Measurements from ENCODE around the gene CFAP97D2.
"Not testable (repeated sequence)": the region's sequence is repeated elsewhere in the genome, so short reads cannot be mapped to it uniquely, and the experiment has no call there.

The CFAP97D2 gene

DNA sequence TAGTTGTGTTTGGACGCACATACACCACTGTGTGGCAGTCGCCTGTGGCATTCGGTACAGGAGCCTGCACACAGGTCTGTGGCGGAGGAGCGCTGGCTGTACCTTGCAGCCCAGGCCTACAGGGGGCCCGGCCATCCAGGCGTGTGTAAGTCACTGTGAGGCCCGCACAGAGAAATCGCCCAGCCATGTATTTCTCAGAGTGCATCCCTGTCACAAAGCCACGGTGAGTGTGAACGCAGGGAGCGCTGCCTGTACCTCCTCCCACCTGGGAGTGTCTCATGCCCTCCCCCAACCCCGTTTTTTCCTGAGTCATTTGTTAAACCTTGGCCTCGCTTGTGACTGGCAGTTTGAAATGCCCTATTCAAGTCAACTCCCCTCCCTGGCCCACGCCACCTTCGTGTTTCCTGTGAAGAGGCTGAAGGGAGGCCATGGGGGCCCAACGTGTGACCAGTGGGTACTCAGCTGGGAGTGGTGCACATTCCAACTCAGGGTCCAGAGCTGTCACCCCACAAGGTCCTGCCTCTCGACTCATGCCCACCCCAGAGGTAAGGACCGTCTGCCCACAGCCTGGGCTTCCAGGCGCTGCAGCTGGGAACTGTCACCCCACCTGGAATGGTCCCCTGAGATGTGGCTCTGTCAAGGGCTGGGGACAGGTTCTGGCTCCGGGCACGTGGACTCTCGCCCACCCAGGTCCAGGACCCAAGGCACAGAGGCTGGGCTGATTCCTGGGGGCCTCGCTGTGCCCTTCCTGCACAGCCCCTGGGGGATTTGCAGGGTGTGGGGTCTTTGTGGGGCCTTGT, 35.1 kb upstream of the CFAP97D2 start:
- DNase-seq (ENCODE audit: low read depth in 2 of 2), result no peak

DNA sequence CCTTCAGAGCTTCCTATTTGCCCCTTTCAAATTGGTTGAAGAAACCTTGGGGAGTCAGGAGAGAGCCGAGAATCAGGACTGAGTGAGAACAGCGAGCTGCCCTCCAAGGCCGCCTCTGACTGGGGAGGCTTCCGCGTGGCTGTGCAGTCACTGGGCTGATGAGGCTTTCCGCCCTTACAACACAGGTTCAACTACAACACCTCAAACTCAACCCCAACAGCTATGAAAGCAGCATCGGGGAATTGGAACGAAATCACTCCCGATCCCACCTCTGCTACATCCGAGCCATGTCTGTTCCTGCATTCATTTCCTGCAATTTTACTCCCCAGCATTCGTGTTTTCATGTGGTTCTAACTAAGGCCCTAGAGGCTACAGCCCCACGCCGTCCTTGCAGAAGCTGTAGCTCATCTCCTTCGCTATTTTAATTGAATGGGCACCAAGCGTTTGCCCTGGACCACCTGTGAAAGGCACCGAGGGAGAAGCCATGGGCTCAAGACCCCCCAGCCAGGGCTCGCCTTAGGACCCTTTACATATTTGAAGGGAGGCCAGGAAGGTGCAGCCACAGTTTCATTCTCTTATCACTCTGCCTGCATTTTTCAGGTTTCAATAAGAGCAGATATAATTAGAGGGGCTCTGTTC, 34.3 kb upstream of the CFAP97D2 start:
- no peak for DNase-seq (ENCODE audit: low read depth in 2 of 2)

DNA sequence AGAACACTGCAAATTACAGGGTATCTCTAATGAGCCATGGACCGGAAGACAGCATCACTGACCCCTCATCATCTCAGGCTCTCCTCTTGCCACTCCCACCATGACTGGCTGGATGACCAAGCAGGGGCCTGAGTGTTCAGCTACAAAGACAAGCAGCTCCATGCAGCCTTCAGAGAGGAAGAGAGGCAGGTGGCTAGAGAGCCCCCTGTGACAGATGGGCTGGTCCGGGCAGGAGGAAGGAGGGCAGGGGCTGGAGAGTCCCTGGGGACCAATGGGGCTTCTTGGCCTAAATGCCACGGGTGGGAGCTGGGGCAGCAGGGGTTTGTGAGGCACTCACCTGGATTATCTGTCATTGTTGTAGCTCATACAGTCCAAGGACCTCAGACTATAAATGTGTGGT, 33.8 kb upstream of the CFAP97D2 start:
- no peak for DNase-seq (ENCODE audit: low read depth in 2 of 2)

- DNase-seq (ENCODE audit: low read depth in 2 of 2), result no peak
Measured at GRCh38 chr13:114145722-114146121, 33.3 kb upstream of the CFAP97D2 start.

DNA sequence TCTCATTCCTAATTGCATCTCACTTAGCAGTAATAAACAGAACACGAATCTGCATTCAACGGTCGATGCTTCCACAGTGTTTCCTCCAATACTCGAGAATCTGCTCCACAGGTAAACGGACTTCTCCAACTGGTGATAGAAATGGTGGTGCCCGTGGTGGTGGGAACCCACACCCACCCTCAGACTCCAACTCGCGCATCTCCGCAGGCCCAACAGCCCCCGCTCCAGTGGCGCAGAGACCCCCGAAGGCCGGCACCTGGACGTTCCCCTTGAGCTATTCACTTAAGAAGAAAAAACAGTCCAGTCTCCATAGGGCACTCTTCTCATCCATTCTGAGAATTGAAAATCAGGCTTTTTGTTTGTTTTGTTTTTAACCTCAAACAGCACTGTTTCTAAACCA, 32.9 kb upstream of the CFAP97D2 start:
- DNase-seq (ENCODE audit: low read depth in 2 of 2), result no peak

GRCh38 chr13:114146629-114147028, 32.4 kb upstream of the CFAP97D2 start:
- DNase-seq (ENCODE audit: low read depth in 2 of 2), result no peak

DNA sequence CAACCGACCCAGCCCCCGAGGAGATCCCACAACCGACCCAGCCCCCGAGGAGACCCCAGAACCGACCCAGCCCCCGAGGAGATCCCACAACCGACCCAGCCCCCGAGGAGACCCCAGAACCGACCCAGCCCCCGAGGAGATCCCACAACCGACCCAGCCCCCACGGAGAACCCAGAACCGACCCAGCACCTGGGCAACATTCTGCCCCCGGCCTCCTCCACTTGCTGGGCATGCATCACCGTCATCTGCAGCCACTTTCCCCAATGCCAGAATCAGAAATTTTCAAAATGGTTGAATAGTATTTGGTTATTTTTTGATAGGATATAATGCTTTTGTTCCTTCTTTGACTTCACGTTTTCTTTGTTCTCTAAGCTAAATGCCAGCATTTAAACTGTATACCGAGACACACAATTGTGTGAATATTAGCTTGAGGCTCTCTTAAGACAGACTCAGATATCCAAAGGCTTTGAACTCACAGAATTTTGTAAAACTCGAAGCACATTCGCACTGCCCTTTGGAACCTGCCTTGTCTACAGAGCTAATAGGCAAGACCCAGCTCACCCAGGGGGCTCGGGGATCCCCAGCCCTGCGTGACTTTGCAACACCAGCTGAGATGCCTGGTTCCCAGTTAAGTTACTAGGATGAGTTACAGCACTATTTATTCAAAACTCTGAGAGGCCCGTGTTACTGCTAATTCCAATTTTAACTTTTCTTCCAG, 31.1 kb upstream of the CFAP97D2 start:
- DNase-seq (ENCODE audit: low read depth in 2 of 2), result no peak

DNA sequence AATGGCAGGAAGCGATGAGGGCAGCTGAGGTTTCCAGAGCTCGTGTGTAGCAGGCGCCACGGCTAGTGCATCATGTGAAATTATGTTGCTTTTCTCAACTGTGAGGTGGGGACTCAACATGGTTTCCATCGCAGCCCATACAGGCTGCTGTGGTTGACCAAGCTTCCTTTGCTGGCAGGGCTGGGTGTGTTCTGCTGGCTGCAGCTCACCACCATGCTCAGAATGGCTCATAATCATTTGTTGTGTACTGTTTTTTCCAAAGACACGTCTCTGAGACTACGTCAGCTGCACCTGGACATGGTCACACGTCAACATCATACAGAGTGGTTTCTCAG, 30.6 kb upstream of the CFAP97D2 start:
- peak; percentile 78 for DNase-seq (ENCODE audit: low read depth in 2 of 2)

- DNase-seq (ENCODE audit: low read depth in 2 of 2), result not testable (repeated sequence)
Measured at GRCh38 chr13:114148886-114149285, 30.2 kb upstream of the CFAP97D2 start.

- DNase-seq (ENCODE audit: low read depth in 2 of 2), result no peak
Measured at GRCh38 chr13:114149774-114150740, 29.0 kb upstream of the CFAP97D2 start.

- DNase-seq (ENCODE audit: low read depth in 2 of 2), result no peak
Measured at GRCh38 chr13:114151031-114151430, 28.0 kb upstream of the CFAP97D2 start.

- DNase-seq (ENCODE audit: low read depth in 2 of 2), result no peak
Measured at GRCh38 chr13:114151565-114152284, 27.3 kb upstream of the CFAP97D2 start.

DNA sequence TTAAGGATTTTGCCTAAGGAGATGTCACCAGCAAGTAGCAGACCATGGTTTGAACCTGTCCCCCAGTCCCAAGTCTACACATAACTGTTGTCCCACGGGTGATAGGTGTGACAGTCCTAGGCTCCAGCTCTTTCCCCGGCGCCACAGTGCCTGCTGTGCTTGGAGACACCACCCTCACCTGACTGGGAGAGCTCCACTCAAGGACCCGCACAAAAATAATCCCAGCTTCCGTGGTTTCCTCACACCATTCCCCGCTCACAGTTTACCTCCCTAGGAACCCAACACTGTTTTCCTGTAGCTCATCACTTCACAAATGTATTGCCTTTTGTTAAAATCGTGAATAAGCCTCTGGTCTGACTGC, 26.8 kb upstream of the CFAP97D2 start:
- no peak for DNase-seq (ENCODE audit: low read depth in 2 of 2)

DNA sequence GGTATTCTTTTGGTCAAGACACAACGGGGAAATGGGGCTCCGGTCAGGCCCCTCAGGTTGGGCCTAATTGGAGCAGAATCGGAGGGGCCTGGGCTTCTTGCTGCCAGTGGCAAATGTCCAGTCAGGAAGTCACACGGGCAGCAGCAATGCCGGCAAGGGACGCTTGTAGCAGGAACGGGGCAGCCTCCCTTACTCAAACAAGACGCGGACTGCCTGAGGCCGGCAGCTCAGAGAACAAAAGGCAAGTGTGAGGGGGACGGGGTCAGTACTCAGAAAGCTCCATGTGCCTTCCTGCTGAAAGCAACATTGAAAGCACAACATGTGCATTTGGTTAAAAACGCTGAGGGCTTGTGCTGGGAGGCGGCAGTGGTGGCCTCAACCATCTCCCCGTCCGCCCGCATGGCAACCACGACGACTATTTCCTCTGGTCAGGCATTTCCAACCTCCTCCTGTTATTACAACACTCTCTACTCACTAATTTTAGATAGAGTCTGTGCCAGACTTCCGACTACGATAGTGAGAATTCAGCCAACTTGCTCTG, 26.2 kb upstream of the CFAP97D2 start:
- DNase-seq (ENCODE audit: low read depth in 2 of 2), result no peak

GRCh38 chr13:114153485-114154080, 25.5 kb upstream of the CFAP97D2 start:
- DNase-seq (ENCODE audit: low read depth in 2 of 2), result no peak

DNA sequence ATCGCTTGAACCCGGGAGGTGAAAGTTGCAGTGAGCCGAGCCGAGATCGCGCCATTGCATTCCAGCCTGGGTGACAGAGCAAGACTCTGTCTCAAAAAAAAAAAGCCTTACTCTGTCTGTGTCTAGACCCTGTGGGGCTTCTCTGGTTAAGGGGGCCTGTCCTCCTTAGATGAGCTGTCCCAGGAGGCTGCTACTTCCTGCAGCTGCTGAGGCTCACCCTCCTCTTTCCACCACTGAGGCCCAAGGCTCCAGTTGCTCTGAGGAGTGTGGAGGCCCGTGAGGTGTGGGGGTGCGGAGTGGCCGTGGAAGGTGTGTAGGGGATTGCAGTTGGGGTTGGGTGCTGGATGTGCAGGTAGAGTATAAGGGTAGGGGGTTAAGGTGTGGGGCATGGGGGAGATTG, 24.6 kb upstream of the CFAP97D2 start:
- DNase-seq (ENCODE audit: low read depth in 2 of 2), result no peak

DNA sequence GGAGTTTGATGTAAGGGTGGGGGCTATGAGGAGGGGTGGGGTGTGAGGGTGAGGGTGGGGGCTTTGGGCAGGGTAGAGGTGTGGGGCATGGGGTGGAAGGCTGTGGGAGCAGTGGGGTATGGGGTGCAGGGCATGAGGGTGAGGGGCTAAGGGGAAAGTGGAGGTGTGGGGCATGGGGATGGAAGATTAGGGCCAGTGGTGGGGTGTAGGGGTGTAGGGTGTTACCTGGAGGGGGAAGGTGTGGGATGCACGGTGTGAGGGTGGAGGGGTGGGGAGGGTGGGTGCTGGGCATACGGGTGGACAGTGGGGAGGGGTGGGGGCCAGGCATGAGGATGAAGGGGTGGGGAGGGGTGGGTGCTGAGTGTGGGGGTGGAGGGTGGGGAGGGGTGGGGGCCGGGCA, 23.7 kb upstream of the CFAP97D2 start:
- DNase-seq (ENCODE audit: low read depth in 2 of 2), result no peak

- no peak for DNase-seq (ENCODE audit: low read depth in 2 of 2)
Measured at GRCh38 chr13:114155926-114156883, 22.9 kb upstream of the CFAP97D2 start.

DNA sequence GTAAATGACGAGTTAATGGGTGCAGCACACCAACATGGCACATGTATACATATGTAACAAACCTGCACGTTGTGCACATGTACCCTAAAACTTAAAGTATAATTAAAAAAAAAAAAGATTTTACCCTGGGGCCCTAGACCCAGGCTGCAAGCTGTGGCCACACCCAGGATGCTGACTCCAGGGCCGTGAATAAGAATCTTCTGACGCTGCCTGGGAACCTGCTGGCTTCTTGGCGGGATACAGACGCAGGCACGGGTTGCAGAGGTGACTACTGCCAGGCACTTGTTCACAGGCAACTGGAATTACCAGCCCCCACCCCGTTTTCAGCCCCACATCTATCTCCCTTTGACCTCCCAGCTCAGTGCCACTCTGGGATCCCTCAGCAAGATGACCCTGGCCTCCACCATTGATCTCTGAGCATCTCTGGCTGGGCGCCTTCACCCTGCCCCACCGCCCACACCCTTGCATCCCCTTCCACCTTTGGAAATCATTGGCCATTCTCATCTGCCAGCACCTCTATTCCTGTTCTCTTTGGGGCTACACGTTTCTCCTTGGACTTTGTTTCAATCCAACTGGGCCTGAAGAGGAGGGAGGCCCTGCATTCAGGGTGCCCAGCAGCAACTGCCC, 21.1 kb upstream of the CFAP97D2 start:
- DNase-seq (ENCODE audit: low read depth in 2 of 2), result no peak

All from stimulated activated CD8-positive, alpha-beta memory T cell treated with anti-CD3 and anti-CD28 coated beads, Interleukin-15, amount 100 ng/mL, for 48 hours (primary cell).